Renal cortical epithelial cell (primary cell): ENCODE measurements around the gene YWHAQ. TPM values are rescaled to one million over a fixed set of nuclear protein-coding genes. Genes with fewer than 3 reads are reported as not detected.

Source experiments
- DNase-seq: peaks from one replicate; pipeline ENCODE4 v3.0.0-alpha.2; 2011; ENCODE audit warnings: low read depth
- total RNA-seq: library from RNA; depleted of rRNA; stranded (reverse); fragments of >200 nt; gene quantifications from 2 replicates; pipeline ENCODE4 v1.2.3, GENCODE V29; 2014

The YWHAQ gene
- total RNA-seq, 1 donor from 2014 or later, result 525 TPM

DNA sequence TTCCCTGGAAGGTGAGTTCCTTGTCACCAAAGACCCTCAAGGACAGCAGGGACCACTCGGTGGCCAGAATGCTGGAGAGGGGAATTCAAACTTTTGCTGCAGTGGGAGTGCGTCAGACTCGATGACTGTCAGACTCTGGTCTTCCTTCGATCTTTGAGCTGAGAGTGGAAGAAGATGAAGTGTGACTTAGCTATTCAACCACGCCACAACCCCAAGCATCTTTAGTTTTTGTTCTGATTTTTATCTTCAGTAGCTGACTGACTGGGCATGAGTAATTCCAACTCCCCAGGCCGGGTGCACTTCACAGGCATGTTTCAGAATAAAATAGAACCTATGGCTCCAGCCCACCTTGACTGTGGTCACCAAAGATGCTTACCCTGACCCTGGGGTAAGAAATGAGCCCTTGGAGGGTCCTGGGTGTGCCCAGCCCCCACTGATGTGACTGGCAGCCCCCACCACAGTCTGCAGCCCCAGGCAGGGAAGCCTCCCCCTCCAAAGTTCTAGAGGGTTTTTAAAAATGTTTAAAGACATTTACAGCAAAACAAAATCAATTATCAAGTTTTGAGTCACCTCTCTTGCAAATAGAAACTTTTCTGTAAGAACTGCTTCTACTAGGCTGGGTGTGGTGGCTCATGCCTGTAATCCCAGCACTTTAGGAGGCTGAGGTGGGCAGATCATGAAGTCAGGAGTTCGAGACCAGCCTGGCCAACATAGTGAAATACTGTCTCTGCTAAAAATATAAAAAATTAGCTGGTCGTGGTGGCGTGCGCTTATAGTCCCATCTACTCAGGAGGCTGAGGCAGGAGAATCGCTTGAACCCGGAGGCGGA is 24.9 kb upstream of the YWHAQ start:
- DNase-seq, result peak; percentile 92

DNA sequence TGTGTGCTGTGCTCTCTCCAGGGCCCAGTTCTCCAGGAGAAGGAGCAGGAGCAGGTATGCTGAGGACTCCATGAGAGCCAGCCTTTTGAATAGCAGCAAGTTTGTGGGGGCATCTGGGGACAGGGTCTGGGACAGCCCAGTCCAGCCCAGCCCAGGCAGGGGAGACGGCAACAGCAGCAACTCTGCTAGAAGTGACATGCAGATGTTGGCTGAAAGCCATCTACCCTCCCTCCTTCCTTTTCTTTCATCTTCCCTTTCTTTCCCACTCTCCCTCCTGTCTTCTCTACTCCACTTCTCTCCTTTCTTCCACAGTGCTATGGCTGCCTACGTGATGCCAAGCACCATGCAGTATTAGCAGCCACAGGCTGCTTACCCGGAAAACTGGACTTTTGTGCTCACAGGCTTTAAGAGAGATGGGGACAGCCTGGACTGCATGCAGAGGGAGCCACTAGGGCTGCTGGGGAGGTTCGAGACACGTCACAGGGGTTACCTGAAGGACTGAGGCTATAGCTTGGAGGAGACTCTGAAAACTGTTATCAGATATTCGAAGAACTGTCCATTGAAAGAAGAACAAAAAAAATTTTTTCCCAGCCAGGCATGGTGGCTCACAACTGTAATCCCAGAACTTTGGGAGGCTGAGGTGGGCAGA is 23.8 kb upstream of the YWHAQ start:
- no peak for DNase-seq

- DNase-seq, result no peak
Observed at GRCh38 chr2:9653485-9654271, 22.9 kb upstream of the YWHAQ start.

- peak; percentile 38 for DNase-seq
Observed at GRCh38 chr2:9652898-9653479, 22.2 kb upstream of the YWHAQ start.

DNA sequence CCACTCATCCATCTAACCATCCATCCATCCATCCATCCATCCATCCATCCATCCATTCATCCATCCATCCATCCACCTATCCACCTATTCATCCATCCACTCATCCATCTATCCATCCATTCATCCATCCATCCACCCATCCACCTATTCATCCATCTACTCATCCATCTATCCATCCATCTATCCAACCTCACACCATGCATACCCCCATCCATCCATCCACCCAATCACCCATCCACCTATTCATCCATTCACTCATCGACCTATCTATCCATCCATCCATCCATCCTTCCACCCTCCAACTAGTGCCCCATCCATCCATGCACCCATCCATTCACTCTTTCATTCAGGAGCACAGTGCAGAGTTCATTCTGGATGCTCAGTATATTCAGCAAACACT is 21.5 kb upstream of the YWHAQ start:
- DNase-seq, result no peak

- DNase-seq, result no peak
Observed at GRCh38 chr2:9650119-9650821, 19.5 kb upstream of the YWHAQ start.

- no peak for DNase-seq
Observed at GRCh38 chr2:9649261-9649660, 18.5 kb upstream of the YWHAQ start.

DNA sequence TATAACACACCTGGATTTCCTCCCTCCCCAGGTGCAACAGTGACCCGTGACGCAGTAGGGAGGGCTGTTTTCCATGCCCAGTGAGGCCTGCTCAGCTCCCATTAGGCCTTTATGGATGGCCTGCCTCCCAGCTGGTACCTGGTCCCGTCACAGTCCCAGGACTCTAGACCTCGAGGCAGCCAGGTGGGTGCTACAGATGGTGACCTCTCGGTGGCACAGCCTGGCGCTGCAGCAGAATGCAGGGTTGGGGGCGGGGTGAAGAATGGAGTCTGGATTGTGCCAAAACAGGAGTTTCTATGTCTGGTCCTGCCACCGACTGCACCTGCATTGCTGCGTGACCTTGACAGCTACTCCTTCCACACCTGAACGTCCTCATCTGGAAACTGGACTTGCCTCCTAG is 18.0 kb upstream of the YWHAQ start:
- no peak for DNase-seq

DNA sequence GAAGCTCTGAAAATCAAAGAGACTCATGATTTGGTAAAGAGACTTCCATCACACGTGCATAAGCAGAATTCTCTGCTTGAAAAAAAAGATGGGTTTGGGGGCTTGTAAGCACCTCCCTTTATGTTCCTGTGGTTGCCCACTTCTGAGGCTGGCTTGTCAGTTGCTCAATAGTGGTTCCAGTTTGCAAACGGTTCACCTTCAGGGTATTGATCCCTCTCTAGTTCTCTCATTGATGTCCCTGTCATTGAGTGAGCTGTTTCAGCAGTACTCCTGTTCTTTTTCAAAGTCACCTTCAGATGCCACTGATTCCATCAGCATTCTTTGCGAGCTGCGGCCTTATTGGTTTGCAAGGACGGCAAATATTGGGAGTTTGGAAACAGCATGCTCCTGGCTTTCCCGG is 17.1 kb upstream of the YWHAQ start:
- DNase-seq, result no peak

- DNase-seq, result no peak
Observed at GRCh38 chr2:9646196-9647030, 15.6 kb upstream of the YWHAQ start.

DNA sequence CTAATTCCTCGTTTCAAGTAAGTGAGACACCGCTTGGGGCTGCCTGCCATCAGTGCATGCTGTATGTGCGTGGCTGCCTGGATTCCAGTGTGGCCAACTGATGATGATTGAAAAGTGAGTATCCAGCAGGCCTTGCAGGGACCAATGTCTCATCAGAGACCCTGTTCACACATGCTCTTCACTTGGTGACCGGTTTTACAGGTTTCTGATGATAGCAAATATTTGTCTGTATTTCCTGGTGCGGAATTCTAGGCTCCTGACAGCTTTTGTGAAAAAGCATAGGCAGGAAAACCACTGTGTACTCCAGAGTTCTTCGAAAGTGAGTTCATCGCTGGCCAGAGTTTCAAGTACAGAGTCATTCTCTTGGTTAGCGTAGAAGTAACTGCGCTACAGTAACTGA is 13.8 kb upstream of the YWHAQ start:
- DNase-seq, result no peak

GRCh38 chr2:9644021-9644420 is 13.2 kb upstream of the YWHAQ start:
- no peak for DNase-seq

GRCh38 chr2:9641641-9642040 is 10.8 kb upstream of the YWHAQ start:
- no peak for DNase-seq

- no peak for DNase-seq
Observed at GRCh38 chr2:9640403-9641104, 9.8 kb upstream of the YWHAQ start.

- DNase-seq, result no peak
Observed at GRCh38 chr2:9639740-9640343, 9.0 kb upstream of the YWHAQ start.

GRCh38 chr2:9639000-9639602 is 8.3 kb upstream of the YWHAQ start:
- DNase-seq, result no peak

GRCh38 chr2:9638532-9638931 is 7.7 kb upstream of the YWHAQ start:
- peak; percentile 89 for DNase-seq

GRCh38 chr2:9637330-9637729 is 6.5 kb upstream of the YWHAQ start:
- DNase-seq, result peak; percentile 66

DNA sequence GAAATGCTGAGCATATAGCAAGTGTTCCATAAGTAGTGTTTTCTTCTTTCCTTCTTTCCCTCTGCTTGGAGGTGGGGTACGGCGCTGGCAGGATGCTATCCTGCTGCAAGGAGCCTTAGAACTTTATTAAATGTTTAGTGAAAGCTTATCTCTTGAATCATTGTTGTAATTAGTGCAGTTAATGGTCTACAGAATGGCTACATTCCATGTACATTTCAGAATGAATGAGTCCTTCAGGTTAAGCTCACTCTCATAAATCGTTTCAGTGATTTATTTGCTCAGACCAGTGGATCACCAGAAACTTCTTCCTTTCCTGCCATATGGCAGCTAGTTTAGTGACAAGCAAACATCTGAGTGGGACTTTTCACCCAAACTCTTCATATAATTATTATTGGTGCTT is 3.3 kb upstream of the YWHAQ start:
- peak; percentile 89 for DNase-seq
